ENCODE data around the gene COG4.
"Not testable (repeated sequence)": the region's sequence is repeated elsewhere in the genome, so short reads cannot be mapped to it uniquely, and the experiment has no call there.

Gene COG4

DNA sequence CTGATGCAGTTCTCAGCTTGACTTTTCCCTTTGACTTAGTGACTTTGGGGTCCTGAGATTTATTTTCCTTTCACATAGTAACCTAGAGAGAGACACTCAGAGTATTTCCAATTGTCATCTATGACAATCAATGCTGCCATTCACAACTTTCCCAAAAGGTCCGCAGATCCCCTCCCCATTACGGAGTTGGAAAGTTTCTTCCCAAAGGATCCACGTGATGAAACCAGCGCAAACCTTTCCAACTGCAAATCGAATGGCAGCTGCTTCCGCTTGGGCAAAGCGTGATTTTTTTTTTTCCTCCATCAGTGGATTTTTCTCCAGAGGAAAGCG lies 69.5 kb downstream of the COG4 start:
- no peak for DNase-seq

DNA sequence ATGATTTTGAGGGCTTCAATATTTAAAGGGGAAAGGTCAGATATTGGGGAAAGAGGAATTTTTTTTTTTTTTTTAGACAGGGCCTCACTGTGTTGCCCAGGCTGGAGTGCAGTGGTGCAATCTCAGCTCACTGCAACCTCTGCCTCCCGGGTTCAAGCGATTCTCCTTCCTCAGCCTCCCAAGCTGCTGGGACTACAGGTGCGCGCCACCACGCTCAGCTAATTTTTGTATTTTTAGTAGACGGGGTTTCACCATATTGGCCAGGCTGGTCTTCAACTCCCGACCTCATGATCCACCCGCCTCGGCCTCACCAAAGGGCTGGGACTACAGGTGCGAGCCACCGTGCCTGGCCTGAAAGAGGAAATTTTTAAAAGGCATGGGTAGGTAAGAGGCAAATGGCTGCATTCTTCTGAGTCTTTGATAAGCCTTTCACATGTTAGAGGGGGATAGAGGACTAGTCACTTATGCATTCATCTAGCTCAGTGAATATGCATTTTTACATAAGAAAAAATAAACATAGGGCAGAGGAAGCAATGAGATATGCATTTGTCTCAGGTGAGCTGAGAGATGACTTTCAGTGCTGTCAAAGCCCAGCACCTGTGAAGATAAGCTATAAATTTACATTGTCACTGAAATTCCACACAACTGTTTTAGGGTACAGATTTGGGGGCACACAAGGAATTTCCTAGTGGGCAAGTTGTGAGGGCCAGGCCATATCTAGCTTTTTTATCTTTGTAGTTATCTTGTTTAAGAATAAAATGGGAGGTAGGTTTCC lies 70.0 kb downstream of the COG4 start:
- DNase-seq, result no peak

DNA sequence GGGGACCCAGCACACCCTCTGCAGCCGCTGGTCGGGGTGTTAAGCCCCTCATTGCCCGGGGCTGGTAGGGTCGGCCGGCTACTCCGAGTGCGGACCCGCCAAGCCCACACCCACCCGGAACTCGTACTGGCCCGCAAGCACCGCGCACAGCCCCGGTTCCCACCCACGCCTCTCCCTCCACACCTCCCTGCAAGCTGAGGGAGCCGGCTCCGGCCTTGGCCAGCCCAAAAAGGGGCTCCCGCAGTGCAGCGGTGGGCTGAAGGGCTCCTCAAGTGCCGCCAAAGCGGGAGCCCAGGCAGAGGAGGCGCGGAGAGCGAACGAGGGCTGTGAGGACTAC lies 72.4 kb downstream of the COG4 start:
- DNase-seq, result not testable (repeated sequence)

GRCh38 chr16:70450142-70451003 lies 73.0 kb downstream of the COG4 start:
- not testable (repeated sequence) for DNase-seq

DNA sequence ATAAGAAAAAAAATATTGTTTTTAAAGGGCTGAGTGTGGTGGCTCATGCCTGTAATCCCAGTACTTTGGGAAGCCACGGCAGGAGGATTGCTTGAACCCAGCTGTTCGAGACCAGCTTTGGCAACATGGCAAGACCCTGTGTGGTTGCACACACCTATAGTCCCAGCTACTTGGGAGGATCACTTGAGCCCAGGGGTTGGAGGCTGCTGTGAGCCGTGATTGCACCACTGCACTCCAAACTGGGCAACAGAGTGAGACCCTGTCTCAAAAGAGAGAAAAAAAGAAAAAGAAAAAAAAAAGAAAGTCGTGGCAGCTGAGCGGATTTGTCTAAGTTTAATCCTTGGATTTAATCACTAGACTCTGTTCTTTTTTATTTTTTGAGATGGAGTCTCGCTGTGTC lies 75.3 kb downstream of the COG4 start:
- no peak for DNase-seq

DNA sequence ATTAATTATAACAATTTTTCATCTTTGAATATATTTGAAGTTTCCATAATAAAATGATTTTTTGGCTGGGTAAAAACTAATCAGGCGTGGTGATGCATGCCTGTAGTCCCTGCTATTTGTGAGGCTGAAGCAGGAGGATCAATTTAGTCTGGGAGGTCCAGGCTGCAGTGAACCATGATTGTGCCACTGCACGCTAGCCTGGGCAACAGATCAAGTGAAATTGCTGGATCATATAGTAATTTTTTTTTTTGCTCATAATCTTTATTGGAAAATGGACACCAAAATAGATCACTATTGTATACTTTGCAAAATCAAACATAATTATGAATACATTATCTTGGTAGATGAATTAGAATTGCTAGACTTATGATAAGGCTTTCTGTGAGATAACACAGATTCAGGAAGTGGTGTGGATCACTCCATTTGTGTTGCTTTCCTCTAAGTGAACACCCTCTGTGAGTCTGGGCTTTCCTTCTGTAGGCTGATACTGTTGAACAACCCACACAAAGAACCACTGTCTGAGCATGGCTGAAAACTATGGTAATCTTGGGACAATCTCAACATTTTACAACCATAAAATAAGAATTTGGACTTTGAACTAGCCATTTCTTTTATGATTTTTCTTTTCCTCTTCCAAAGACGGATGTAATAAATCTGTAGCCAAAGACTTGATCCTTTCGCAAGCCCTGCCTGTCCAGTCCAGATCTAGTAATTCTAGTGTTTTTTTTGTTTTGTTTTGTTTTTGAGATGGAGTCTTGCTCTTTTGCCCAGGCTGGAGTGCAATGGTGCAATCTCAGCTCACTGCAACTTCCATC lies 78.9 kb downstream of the COG4 start:
- DNase-seq, result no peak

DNA sequence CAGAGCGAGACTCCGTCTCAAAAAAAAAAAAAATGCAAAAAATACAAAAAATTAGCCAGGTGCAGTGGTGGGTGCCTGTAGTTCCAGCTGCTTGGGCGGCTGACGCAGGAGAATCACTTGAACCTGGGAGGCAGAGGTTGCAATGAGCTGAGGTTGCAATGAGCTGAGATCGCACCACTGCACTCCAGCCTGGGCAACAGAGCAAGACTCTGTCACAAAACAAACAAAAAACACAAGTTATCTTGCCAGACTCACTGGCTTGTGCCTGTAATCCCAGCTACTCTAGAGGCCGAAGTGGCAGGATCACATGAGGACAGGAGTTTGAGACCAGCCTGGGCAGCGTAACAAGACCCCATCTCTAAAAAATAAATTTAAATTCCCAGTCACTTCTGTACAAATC lies 81.0 kb downstream of the COG4 start:
- no peak for DNase-seq

GRCh38 chr16:70441406-70441990 lies 81.9 kb downstream of the COG4 start:
- no peak for DNase-seq

- DNase-seq, result no peak
These were observed 83.2 kb downstream of the COG4 start for GRCh38 chr16:70440009-70440692.

- DNase-seq, result peak; percentile 92 to 93
These were observed 84.1 kb downstream of the COG4 start, which contains the start of gene ST3GAL2 for GRCh38 chr16:70438969-70439862. Gene ST3GAL2, minus strand, starts transcription at chr16:70439100. Its CDS starts 40,570 bp downstream, at chr16:70398530.

- DNase-seq, result no peak
These were observed 84.8 kb downstream of the COG4 start for GRCh38 chr16:70438585-70438968.

- DNase-seq, result peak in 1 of 2 experiments; percentile 3
These were observed 85.5 kb downstream of the COG4 start for GRCh38 chr16:70437582-70438557.

DNA sequence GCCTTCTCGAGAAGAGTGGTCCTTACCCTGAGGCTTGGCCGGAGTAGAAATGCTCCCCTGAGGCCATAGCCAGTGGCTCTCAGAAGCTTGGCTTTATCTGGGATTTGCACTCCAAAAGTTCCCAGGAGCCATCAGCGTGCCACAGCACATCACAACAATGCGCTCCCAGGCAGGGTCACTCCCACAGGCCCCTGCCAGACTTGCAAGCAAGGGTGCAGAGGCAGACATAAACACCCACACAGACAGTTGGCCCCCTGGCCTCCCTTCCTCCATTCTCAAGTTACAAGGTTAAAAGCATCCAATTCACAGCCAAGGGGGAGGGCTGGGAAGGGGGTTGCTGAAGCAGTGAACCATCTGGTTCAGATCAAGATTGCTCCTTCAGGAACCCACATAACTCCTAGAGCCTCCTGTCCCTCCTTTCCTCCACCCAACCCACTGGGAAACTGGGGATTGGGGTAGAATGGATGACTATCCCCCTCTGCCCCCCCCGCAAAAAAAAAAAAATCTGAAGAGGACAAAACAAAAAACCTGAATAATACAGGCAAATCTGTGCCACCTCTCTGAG lies 86.3 kb downstream of the COG4 start:
- DNase-seq, result peak in 1 of 2 experiments; percentile 33

DNA sequence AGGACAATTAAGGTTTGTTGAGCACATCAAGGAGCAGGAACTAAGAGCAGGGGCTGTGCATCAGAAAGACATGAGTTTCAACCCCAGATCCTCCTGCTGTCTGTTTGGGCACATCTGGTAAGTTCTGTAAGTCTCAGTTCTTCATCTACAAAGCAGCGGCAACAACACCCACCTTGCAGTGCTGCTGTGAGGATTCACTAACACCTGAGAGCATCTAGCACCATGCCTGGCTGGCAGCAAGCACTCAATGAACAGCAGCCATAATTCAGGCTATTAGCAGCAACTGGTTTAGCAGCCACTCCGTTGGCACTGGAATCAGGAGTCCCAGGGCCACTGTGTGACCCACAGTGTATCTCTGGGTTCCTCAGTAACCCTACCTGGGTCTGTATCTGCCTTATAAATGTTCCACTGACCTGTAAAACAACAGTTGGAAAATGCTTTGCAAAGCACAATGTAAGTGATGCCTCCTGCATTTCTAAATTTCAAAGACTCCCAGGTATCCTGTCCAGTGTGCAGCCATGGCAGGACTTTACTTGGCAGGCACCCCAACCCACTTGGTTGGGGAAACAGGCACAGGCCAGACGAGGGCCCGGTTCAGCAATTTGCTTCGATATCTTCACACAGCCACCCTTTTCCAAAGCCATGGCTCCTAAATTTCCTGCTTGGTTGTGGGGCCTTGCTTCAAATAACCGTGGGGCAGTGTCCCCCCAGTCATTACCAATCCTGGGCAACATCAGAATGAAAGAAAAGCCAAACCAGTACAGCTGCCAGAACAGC lies 88.7 kb downstream of the COG4 start:
- no peak for DNase-seq

DNA sequence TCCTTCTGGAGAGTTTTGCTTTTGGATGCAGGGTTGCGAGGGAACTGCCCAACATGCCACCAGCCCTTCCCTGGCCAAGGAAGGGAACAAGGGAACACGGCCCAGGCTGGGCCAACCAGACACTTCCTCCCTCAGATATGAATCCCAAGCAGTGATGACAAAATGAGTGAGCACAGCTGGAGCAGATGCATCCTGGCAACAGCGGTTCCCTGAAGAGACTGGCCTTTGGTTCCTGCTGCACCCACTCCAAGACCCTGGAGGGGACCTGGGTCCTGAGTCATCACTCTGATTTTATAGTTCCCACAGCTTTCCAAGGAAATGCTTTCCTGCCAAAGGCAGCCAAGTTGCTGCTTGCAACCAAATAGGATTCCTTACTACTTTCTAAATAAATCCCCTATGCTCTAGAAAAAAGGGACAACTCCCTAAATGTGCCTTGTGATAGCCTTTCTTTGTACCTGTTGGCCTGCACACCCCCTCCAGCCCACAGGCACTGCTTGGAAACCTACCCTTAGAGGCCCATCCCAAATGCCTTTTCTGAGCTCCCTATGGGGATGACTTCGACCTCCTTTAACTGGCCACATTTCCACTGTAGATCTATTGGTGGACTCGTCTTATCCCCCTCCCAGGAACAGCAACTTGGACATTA lies 89.8 kb downstream of the COG4 start:
- DNase-seq, result peak in 1 of 2 experiments; percentile 4

DNA sequence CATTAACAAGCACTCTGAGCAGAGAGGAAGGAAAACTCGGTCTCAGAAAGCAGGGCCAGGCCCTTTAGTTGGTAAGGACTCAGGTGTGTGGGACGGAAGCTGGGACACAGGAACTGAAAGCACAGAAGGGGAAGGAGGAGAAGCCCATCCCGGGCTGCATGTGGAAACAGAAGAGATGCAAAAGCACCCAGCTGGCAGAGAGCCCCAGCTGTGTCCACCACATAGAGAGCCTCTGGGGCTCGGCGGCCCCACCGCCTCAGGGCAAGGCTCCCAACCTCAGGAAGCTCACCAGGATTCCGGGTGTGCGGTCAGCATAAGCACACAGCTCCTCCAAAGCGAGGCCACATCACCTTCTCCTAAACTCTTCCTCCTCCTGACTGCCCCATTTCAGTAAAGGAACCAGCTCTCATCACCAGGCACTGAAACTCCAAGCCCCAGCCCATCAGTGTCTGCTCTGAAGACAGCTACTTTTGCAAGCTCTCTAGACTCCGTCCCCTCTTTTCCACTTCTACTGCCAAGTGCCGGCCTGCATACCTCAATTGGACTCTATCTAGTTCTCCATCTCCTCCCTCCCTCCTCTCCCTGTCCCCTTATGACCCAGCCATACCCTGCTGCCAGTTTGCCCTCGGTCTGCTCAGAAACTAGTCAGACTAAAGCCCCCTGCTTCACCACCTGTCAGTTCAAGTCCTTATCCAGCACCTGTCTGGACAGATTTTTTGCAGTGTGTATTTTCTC lies 90.5 kb downstream of the COG4 start:
- DNase-seq, result no peak

- no peak for DNase-seq
These were observed 91.0 kb downstream of the COG4 start for GRCh38 chr16:70432356-70432722.
